SK-N-SH treated with all-trans-retinoic acid at 6 μM for 48 hours (cell line): ENCODE results near the gene STK33.

ENCODE experiments used
- GLIS3 ChIP-seq: fragments of 250-450 bp; sonication (Bioruptor Pico); IDR thresholded peaks from 2 replicates; pipeline ENCODE4 v1.5.0; 2020; ENCODE audit warnings: mild to moderate bottlenecking, moderate library complexity
- PATZ1 ChIP-seq: fragments of 250-450 bp; sonication (Bioruptor Pico); IDR thresholded peaks from 2 replicates; pipeline ENCODE4 v1.8.0; 2020; ENCODE audit warnings: mild to moderate bottlenecking, moderate library complexity, borderline replicate concordance
- RARB ChIP-seq: fragments of 250-450 bp; sonication (Bioruptor Pico); IDR thresholded peaks from 2 replicates; pipeline ENCODE4 v1.8.0; 2021; ENCODE audit warnings: mild to moderate bottlenecking, moderate library complexity
- TCF4 ChIP-seq: fragments of 250-450 bp; sonication (Bioruptor Pico); IDR thresholded peaks from 2 replicates; pipeline ENCODE4 v1.8.0; 2021; ENCODE audit warnings: mild to moderate bottlenecking, moderate library complexity, borderline replicate concordance

- TF ChIP-seq PATZ1 (no peak), GLIS3 (no peak), RARB (CRISPR knock-in tag) (no peak), TCF4 (CRISPR knock-in tag) (no peak)
Observed at GRCh38 chr11:8477680-8478079, 116.3 kb downstream of the STK33 start.
